ENCODE data around the gene ASPM.
A peak's percentile ranks its signal among the peaks of the same experiment; 100 is the strongest.

Gene ASPM

DNA sequence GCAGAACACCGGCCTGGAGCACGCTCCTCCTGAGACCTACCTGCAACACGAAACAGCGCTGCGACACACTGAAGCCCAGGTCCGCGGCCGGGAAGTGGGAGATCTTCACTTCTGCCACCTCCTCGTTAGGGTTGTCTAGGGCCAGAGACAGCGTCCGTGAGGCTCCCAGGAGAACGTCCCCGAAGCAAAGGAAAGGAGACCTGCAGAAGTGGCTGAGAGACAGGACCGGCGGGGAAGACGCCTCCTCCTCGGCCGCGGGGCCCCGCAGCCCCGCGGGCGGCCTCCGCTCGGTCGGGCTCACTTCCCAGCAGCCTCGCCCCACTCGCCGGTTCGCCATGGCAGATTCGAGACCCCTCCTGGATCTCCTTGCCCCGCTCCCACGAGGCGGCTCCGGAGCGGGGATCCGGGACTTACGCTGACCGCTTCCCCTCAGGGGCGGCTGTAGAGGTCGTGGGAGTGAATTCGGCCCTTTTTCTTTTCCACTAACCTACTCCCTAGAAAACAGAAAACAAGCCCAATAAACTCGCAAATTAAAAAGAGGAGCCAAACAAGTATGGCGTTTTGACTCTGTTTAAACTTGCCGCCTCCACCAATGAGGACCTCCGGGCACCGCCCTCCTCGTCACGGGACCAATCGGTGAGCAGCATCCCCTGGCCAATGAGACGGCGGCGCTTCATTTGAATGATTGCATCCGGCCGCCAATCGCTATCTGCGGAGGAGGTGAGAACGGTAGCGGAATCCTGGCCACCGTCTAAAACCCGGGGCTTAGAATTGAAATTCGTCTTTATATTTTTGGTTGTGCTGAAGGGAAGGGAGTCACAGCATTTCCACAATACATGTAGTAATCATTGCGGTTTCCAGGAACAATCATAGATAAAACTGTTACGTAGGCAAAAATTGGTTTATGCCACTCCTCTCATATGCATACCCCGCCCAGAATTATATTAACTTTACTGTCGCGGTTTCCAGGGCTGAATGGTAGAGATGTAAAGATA lies at the start of gene ASPM:
TSS of gene ASPM (minus strand) at position 569 of the 995 bp plus-strand sequence. CDS start at position 337, 232 bp downstream.
- peak; percentile 91 for DNase-seq

GRCh38 chr1:197195100-197195499 lies 48.6 kb upstream of the ASPM start:
- no peak for DNase-seq

- DNase-seq, result no peak
Observed at GRCh38 chr1:197184190-197184589, 37.7 kb upstream of the ASPM start.

- DNase-seq, result no peak
Observed at GRCh38 chr1:197183195-197183748, 36.8 kb upstream of the ASPM start.

- no peak for DNase-seq
Observed at GRCh38 chr1:197182716-197183115, 36.2 kb upstream of the ASPM start.

DNA sequence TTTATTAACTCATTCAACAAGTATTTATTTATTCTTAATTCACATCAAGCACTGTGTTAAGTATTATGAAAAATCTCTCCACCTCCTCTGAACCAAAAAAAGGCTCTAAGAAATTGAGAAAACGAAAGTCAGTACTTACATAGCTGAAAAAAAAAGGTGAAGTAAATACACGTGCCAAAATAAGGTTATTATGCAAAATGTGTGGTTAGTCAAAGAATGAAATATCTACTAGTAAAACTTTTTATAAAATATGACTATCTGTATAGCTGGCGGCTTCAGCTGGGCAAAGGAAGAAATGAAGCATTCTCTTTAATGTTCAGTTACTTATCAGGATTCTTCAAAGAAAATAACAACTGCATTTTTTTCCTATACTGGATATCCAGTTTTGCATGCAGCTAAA lies 35.5 kb upstream of the ASPM start:
- no peak for DNase-seq

- peak; percentile 35 for DNase-seq
Observed at GRCh38 chr1:197180252-197180878, 33.9 kb upstream of the ASPM start.

DNA sequence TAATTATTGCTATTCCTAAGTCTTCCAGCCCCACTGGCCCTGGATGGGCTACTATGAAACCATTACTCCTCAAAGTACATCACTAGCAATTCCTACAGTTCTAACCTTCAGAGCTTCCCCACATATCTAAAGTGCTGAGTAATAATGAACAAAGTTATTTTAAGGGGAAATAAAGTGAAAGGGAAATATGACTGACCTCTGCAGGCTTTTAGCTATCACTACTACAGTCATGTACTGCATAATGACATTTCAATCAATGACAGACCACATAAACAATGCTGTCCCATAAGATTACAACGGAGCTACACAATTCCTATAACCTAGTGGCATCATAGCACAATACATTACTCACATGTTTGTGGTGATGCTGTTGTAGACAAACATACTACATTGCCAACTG lies 32.5 kb upstream of the ASPM start:
- no peak for DNase-seq

- DNase-seq, result no peak
Observed at GRCh38 chr1:197174818-197175217, 28.3 kb upstream of the ASPM start.

- no peak for DNase-seq
Observed at GRCh38 chr1:197173571-197174507, 27.4 kb upstream of the ASPM start.

DNA sequence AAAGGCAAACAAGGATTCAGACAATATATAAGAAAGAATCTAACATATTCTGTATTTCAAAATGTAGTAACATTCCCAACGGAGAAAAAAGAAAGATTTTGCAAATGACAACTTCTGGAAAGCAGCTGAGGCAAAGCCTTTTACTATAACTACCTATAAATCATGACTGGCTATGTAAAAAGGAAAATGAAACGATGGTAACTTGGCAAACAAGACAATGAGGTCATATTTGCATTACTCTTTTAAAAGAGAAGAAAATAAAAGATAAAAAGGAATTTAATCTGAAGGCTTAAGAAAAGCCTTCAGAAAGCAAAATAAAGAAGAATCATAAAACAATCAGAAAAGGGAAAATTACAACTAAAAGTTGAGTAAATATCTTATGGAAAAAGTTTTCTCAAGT lies 25.1 kb upstream of the ASPM start:
- DNase-seq, result no peak

- DNase-seq, result no peak
Observed at GRCh38 chr1:197170538-197170937, 24.1 kb upstream of the ASPM start.

- DNase-seq, result no peak
Observed at GRCh38 chr1:197159461-197159860, 13.0 kb upstream of the ASPM start.

GRCh38 chr1:197156692-197157091 lies 10.2 kb upstream of the ASPM start:
- DNase-seq, result no peak

- DNase-seq, result no peak
Observed at GRCh38 chr1:197152662-197153061, 6.2 kb upstream of the ASPM start.

DNA sequence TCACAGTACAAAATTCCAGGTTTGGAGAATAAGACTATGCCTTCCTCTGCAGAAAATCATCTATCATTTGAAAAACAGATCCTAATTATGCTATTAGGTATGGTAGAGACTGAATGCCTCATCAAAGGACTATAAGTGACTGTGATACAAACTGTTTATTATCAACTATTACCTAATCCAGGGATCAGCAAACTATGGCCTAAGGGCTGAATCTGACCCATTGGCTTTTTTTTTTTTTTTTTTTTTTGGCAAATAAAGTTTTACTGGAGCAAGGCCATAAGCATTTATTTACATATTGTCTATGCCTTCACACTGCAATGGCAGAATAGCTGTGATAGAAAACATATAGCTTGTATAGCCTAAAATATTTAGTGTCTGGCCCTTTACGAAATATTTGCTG lies 4.7 kb upstream of the ASPM start:
- no peak for DNase-seq

DNA sequence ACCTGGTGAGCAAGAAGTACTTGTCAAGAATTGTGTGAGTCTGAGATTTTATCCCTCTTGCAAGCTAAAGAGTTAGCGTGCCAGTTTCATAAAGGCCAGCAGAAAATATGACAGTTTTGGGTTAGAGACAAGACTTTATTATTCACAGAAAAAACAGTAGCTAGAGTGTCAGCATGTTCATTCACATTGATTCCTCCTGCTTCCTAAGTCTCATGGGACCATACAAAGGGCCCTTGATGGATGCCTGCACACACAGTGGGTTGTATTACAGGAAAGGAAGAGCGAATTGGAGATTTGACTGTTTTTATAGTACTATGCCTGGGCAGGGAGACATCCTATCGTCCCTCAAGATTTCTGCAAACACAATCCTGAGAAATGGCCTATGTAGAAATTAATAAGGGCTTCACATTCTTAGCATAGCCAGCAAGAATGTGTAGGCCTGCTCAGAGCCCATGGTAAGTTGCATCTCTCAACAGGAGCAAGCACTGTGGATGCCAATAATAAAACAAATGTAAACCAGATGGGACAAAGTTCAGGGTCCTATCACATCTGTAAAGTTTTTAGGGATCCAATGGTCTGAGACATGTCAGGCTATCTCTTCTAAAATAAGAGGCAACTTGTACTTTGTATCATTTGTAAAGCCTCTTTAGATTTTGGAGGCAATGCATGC lies 4.0 kb upstream of the ASPM start:
- no peak for DNase-seq

DNA sequence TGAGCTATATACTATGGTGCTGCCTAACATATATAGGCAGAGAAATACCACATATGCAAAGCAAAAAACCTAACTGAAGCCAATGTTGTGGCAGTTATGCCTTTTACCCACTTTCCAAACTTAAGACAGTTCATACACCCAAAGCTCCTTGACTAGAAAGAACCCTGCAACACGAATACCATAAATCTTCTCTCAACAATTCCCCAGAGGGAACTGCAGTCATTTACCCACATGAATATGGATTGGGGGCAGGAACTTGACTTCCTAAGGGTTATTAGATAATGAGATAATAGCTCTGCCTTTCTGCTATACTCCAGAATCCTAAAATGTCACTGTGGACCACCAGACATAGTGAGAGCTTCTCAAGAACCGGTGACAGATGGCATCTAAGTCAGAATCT lies 2.9 kb upstream of the ASPM start:
- no peak for DNase-seq

GRCh38 chr1:197145446-197146024 lies 934 bp downstream of the ASPM start:
- no peak for DNase-seq

DNA sequence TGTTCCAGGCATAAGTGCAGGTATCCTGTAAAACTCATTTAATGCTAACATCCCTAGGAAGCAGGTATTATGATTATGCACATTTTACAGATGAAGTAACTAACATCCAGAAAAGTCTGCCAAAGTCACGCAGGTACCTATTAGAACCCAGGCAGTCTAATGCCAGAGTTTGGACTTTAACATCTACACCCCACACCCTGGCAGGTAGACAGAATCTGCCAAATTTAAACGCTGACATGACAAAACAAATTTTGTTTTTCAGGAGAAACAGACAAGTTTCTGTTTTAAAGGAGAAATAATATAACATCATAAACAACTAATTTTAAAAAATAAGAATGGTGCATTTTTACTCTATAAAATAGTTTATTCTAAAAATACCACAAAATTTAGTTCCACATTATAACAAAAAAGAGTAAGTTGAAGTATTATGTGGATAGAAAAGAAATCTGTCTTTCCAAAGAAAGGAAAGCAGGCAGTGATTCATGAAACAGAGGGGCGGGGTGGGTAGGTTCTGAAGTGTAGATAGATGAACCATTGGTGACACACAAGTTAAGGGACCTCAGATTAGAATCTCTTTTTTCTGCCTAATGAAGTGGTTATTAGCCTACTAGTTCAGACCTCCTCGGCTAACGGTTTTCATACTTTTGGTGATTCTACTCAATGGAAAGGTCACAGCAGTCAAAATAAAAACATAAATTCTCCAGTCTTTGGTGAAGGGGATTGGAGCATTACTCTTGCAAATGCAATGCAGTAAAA lies 1.7 kb downstream of the ASPM start:
- no peak for DNase-seq

- DNase-seq, result no peak
Observed at GRCh38 chr1:197143276-197143675, 3.2 kb downstream of the ASPM start.

Data from NCI-H1436 treated with DMSO at 0.1 percent for 48 hours (cell line).